ENCODE results near the gene TRIP6.

TRIP6 gene, protein sequence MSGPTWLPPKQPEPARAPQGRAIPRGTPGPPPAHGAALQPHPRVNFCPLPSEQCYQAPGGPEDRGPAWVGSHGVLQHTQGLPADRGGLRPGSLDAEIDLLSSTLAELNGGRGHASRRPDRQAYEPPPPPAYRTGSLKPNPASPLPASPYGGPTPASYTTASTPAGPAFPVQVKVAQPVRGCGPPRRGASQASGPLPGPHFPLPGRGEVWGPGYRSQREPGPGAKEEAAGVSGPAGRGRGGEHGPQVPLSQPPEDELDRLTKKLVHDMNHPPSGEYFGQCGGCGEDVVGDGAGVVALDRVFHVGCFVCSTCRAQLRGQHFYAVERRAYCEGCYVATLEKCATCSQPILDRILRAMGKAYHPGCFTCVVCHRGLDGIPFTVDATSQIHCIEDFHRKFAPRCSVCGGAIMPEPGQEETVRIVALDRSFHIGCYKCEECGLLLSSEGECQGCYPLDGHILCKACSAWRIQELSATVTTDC

DNA sequence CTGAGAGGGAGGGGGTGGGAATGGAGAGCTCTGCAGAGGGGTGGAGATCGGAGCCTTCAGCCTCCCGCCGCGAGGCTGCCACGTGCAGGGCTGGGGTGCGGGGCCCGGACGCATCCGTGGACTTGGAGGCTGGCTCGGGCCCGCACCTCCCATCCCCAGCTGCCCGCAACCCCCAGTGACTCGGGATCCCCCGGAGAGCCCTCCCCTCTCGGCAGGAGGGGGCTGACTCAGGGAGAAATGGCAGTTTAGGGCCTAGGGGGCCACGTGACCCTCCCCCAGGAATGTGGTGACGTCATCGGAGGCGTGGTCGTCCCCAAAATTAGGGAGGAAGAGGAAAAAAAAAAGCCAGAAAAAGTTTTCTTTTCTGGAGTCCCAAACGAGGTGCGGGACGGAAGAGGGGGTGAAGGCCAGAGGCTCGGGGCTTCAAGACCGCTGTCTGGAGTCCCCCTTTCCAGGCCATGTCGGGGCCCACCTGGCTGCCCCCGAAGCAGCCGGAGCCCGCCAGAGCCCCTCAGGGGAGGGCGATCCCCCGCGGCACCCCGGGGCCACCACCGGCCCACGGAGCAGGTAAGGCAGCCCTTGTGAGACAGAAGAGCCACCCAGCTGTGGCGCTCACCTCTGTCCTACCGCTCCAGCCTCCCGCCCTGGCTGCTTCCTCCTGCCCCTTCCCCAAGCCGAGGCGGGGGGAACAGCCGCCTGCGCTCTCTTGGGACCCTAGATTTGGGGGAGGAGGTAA, at the start of gene TRIP6:
Gene TRIP6, plus strand, starts transcription at position 348 of the 736 bp plus-strand sequence. Its CDS starts 111 bp downstream, at position 459.
- DNase-seq (ENCODE audit: extremely low read depth in 1 of 2, low read depth in 1 of 2): peak in 1 of 2 donors; percentile 59

DNA sequence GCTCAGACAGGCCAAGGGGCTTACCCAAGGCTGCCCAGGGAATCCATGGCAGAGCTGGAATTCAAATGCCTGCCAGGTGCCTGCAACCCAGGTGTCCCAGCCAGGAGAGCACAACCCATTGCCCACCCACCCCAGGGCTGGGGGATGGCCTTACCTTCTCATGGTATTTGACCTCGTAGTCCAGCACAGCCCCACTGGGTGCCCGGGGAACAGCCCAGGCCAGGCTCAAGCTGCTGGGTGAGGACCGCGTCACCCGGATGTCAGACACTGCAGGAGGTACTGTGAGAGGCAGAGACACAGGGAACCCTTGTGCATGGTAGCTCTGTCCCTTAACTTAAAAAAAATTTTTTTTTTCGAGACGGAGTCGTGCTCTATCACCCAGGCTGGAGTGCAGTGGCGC, 48.8 kb upstream of the TRIP6 start:
- no peak for DNase-seq (ENCODE audit: extremely low read depth in 1 of 2, low read depth in 1 of 2)

DNA sequence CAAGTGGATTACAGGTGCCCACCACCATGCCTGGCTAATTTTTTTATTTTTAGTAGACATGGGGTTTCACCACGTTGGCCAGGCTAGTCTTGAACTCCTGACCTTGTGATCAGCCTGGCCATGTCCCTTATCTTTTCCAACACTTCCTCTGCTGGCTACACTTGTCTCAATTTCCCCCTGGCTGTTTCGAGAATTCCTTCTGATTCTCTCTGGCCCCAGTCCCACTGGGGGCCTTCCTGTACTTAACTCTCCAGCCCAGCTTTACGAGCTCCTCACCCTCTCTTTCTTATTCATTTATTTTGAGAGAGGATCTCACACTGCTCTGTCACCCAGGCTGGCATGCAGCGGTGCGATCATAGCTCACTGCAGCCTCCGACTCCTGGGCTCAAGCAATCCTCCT, 48.4 kb upstream of the TRIP6 start:
- DNase-seq (ENCODE audit: extremely low read depth in 1 of 2, low read depth in 1 of 2): no peak

DNA sequence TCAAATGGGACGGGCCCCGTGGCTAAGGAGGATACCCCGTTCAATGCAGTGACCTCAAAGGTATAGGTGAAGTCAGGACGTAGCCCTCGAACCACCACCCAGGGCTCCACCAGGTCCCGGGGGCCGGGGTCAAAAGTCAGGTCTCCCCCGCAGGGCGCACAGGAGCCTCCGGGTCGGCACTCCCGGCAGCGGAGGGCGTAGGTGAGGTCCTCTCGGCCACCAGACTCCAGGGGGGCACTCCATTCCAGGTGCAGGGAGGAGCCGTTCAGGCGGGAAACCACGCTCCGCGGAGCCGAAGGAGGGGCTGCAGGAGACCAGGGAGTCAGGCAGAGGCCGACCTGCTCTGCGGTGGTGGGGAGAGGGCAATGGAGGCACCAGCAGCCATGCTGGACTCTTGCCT, 47.6 kb upstream of the TRIP6 start:
- no peak for DNase-seq (ENCODE audit: extremely low read depth in 1 of 2, low read depth in 1 of 2)

DNA sequence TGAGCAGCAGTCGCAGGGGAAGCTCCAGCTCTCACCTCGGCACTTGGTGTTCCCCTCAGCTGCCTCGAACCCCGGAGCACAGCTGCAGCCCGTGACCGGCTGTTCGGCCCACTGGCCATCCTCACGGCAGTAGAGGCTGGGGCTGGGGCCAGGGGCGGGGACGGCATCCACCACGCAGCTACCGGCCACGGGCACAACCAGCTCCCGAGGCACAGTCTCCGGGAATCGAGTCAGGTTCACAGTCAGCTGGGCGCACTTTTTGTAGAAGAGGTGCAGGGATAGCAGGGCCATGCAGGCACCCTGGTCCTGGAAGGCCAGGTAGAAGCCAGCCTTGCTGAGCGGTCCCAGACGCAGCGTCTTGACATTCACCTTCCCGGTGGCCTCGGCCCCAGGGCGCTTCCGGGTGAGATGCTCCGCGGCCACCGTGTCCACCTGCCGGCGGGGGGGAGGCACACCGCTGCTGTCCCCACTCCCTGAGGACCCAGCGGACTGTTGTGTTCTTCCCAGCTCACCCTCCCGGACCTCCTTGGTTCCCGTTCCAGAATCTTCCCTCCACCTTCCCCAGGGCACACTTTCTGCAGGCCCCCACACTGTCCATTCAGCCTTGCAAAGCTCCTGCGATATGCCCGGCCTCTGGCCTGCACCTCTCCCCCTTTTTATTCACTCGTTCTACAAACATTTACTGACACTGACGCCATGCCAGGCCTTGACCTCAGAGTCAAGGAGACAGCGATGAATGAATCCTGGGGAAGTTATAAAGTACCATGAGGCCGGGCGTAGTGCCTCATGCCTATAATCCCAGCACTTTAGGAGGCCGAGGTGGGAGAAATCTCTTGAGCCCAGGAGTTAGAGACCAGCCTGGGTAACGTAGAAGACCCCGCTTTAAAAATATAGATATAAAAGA, 44.7 kb upstream of the TRIP6 start:
- no peak for DNase-seq (ENCODE audit: extremely low read depth in 1 of 2, low read depth in 1 of 2)

DNA sequence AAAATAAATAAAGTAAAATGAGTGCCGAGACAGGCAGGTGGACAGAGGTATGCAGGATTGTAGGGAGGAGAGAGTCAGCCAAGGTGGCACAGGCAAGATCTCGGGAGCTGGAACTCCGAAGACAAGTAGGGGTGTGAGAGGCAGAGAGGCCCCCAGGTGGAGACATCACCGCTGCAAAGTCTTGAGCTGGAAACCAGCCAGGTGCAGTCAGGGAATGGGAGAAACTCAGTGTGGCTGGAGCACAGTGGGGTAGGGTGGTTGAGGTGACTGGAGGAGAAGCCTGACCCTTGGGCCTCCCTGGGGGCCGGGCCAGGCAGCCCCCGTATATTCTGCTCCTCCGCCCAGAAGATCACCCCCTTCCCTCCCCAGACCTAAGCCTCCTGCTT, 44.1 kb upstream of the TRIP6 start:
- no peak for DNase-seq (ENCODE audit: extremely low read depth in 1 of 2, low read depth in 1 of 2)

DNA sequence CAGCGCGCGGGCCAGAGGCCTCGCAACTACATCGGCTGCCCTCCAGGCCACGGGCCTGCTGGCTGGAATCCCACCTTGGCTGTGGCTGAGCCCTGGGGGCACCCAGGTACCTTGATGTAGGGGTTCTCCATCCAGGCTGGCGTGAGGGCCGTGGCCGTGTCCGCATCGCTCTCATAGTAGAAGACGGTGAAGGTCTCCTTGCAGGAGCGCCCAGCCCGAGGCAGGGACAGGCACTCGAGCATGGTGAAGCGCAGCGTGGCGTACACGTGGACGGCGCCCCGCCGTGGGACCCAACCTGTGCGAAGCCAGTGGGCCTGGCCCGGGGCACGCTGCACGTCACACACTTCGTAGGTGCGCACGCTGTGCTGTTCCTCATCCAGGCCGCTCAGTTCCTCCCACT, 43.7 kb upstream of the TRIP6 start:
- no peak for DNase-seq (ENCODE audit: extremely low read depth in 1 of 2, low read depth in 1 of 2)

DNA sequence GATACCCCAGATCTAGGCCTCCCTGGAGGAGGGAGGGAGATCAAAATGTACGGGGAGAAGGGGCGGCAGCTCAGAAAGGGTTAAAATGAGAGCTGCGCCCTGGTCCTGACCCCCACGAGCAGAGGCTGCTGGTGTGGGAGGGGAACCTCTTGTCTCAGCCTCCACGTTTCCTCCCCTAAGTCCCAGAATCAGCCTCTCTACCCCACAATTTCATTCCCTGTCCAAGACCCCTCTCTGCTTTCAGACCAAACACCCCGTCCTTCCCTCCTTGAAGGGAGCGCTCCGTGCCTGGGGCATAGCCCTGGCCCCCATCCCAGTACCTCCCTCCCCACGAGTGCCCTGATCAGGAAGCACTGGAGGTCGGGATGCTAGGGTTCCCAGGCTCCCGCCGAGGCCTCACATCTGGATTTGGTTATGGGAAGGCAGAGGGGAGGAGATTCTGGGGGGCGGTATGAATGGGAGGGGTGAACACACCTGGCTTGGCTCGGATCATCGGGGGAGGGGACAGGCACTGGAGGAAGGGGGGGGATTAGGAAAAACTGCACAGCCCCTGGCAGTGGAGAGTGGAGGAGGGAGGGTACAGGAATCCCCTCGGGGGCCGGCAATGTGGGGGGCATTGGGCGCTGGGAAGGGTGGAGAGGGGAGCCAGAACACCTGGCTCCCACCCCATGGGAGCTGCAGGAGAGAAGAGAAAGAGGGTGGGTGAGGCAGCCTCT, 42.5 kb upstream of the TRIP6 start:
- DNase-seq (ENCODE audit: extremely low read depth in 1 of 2, low read depth in 1 of 2): no peak

DNA sequence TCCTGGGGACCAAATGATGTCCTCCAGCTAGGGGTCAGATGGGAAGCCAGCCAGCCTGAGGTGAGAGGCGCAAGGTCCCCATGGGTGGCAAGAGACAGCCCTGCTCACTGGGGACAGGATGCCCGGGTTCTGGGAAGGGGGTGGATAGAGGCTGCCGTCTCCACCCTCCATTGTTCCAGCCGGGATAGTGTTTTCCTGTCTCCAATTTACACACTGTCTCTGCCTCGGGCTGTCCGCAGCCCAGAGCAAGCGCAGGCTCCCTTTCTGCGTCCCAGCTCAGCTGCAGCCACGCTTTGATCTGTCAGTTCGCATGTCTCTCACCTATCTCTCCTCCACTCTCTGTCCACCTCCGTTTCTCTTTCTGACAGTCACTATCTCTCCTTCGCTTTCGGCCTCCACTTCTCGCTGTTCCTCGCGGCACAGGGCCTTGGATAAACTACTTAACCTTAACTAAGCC, 41.9 kb upstream of the TRIP6 start:
- DNase-seq (ENCODE audit: extremely low read depth in 1 of 2, low read depth in 1 of 2): no peak

DNA sequence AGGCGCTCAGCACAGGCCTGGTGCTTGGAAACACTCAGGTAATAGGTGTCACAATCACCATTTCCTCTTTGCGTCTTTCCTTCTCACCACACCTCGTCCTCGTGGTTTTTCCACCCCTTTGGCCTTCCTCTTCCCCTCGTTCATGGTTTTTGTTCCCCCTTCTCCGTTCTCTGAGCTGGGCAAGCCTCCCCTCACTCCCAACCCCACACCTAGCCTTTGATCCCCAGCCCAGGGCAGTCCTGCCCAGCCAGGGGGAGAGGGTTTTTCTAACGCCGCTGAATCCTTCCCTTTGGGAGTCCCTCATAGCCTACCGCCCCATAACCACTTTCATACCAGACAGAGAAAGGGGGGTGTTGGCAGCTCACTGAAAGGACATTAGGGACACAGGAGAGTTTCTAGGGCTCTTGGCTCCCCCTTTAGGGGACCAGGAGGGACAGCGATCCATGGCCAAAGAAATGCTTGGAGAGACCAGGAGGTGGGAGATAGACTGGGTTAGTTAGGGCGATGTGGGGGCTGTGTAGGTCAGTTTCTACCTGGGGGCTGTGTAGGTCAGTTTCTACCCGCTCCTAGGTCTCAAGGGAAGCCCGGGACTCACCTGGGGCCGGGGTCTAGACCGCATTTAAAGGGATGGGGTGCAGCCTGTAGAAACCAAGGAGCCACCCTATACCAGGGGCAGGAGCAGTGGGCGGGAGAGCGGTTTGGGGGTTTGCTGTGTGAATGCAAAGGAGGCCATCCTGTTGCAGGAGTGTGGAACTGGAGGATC, 41.3 kb upstream of the TRIP6 start:
- no peak for DNase-seq (ENCODE audit: extremely low read depth in 1 of 2, low read depth in 1 of 2)

DNA sequence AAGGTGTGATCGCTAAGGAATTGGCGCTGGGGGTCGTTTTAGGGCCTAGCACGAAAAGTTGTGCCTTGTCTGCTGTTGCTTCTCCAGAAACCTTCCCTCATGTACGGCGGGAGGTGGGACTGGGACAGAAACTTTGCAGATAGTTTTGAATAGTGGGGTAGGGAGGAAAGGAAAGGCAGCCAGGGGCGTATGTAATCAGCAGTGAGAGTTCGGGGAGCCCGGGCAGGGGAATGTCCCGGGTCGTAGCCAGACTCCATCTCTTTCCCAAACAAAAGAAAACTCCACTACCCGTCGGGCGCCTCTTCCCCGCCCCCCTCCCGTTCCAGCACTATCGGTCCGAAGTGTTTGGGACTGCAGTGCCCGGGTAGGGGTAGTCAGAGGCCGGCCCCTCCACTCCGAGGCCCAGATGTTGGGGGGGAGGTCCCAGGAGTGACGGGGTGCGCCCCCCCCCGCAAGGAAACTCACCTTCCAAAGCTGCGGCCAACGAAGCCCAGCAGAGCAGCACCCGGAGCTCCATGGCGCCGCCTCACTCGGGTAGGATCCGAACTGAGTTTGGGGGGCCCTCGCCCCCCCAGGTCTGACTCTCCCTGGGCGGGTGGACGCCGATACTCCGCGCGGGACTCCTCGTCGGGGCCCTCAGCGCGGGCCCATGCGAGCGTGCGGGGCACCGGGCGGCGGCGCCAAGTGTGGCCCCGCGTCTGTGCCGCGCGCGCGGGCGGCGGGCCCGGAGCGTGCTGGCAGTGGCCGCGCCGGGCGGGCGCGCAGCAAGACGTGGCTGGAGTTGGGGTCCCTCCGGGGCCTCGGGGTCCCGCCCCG, 40.5 kb upstream of the TRIP6 start:
- DNase-seq (ENCODE audit: extremely low read depth in 1 of 2, low read depth in 1 of 2): no peak

DNA sequence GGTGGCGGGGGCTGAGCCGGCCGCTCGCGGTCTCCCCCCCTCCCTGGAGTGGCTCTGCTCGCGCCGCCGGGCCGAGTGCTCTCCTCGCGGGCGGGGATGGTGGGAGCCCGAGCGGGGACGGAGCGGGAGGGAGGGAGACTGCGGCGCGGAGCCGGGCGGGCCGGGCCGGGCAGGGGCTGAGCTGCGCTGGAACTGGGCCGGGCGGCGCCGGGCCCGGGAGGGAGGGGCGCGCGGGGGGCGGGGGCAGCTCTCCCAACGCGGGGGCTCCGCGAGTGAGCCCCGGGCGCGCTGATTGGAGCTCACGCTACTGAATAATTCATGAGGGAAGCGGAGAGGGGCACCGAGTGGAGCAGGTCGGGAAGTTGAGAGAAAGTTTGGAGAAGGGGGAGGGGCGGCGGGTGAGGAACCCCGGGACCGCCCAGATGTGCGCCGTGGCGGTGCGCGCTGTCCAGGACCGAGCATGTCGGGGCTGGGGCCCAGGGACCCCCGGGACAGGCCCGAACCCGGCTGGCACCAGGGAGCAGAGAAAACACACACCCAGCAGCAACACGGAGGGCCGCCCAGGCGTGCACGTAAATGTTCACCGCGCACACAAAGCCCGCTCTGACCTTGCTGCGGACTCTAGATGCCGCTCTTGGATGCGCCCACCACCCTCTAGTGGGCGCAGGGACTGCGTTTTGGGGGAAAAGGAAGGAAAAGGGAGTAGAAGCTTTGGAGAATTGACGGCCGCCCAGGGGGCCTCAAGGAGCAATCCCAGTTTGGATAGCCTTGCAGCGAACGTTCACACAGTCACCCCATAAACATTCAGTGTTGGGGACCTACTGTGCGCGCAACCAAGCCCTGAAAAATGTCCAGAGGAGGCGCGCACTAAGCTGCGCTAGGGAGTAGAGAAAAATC, 39.6 kb upstream of the TRIP6 start, which contains the start of gene EPHB4:
Gene EPHB4, minus strand, starts transcription at position 194 of the 897 bp plus-strand sequence. CDS start 493 bp downstream, outside the sequence.
- DNase-seq (ENCODE audit: extremely low read depth in 1 of 2, low read depth in 1 of 2): no peak

DNA sequence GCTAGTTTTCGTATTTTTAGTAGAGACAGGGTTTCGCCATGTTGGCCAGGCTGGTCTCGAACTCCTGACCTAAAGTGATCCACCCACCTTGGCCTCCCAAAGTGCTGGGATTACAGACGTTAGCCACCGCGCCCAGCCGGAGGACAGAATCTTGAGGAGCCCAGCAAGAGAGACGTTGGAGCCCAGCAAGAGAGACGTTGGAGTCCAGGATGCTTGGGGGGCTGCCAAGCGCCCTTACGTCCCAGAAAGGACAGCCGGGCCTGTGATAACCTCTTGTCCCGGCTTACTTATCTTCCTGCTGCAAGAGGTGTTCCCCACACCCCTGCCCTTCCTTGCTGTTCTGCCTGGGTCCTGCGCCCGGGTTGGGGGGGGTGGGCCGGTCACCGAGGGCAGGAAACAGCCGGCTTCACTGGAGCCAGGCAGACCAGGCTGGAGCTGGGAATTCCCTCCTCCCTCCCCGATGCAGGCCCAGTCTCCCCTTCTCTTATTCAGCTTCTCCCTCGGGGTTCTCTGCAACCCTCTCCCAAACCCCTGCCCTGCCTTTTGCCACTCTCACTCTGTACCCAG, 38.0 kb upstream of the TRIP6 start:
- DNase-seq (ENCODE audit: extremely low read depth in 1 of 2, low read depth in 1 of 2): no peak

DNA sequence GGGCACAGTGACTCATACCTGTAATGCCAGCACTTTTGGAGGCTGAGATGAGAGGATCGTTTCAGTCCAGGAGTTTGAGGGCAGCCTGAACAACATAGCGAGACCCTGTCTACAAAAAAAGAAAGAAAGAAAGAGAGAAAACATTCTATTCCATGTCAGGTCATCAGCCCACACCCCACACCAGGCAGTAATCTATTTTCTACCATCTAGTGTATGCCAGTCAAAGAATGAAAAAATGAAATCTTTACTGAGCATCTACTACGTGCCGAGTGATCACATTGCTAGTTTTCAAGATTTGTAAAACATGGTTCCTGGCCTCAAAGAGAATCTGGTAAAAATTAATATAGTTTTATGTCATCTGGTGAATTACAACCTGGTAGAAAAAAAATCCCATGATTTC, 36.8 kb upstream of the TRIP6 start:
- no peak for DNase-seq (ENCODE audit: extremely low read depth in 1 of 2, low read depth in 1 of 2)

DNA sequence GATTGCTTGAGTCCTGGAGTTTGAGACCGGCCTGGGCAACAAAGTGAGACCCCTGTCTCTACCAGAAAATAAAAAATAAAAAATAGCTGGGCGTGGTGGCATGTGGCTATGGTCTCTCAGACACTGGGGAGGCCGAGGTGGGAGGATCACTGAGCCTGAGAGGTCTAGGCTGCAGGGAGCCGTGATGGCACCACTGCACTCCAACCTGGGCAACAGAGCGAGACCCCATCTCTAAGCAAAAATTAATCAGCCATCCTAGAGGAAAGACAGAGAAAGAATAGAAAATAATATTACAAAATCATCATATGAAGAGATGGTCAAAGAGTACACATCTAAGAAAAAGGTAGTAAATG, 34.9 kb upstream of the TRIP6 start:
- DNase-seq (ENCODE audit: extremely low read depth in 1 of 2, low read depth in 1 of 2): no peak

DNA sequence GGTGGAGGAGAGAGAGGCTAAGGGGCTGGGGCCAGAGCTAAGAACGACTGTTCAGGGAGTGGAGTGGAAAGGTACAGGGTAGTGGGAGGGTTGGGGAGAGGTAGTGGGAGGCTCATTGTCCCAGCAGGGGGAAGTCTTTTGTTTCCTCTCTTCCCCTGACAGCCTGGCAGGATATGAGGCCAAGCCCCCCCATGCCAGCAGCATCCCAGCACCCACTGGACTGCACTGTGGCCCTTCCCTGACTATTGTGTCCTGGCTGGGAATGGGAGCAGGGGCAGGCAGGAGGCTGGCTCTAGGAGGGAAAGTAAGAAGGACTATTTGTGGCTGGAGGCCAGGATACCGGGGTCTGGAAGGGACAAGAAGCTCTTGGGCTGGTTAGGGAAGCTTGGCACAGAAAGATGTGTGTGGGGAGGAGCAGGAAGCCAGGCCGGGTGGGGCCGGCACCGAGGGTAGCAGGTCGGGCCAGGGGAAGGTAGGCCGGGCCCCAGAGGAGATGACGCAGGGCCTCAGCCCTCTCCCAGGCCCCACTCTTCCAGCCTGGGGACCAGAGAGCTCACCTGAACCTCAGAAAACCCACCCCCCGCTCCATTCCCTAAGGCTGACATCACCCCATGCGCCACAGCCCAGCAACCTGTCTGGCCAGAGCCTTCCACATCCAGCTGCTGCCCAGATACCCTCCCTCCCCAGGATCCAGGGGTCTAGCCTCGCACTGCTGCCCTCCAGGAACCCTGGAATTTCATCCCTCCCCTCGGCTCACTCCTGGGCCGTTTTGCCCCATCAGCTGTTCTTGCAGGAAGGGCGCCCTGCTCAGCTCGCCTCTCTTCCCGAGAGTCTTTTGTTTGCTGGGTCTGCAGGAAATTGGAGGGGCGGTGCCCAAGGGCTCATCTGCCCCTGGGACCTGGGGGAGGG, 31.0 kb upstream of the TRIP6 start:
- DNase-seq (ENCODE audit: extremely low read depth in 1 of 2, low read depth in 1 of 2): no peak

DNA sequence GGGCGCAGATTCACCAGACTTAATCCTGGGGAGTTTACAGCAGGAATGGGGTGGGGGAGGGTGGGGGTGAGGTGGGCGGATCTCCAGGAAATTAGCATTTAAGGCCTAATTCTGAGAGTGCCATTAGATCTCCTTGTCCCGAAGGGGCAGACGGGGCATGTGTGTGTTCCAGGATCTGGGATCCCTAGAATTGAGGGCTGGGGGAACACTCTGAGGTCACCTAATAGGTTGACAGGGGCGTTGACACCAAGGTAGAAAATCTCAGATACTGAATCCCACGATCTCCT, 30.4 kb upstream of the TRIP6 start:
- no peak for DNase-seq (ENCODE audit: extremely low read depth in 1 of 2, low read depth in 1 of 2)
